Trophoblast cell (in vitro differentiated cells and primary cell): ENCODE results near the gene SRCIN1.
A peak's percentile ranks its signal among the peaks of the same experiment; 100 is the strongest.

Experiments used
- DNase-seq, 2 donors: peaks; one replicate each; pipeline ENCODE4 v3.0.0-alpha.2; 2016
- H2AFZ ChIP-seq: 2 replicates; pipeline ENCODE4 v1.6.1; 2013; ENCODE audit warnings: low read length, moderate library complexity, mild to moderate bottlenecking; ENCODE audit not compliant: insufficient read depth, poor library complexity
- H2AK5ac ChIP-seq: 2 replicates; pipeline ENCODE4 v1.6.1; 2013; ENCODE audit warnings: mild to moderate bottlenecking, low read length
- H2BK120ac ChIP-seq: 2 replicates; pipeline ENCODE4 v1.6.1; 2013; ENCODE audit warnings: low read length, mild to moderate bottlenecking, moderate library complexity; ENCODE audit not compliant: insufficient read depth, poor library complexity
- H2BK12ac ChIP-seq: 2 replicates; pipeline ENCODE4 v1.6.1; 2013; ENCODE audit warnings: mild to moderate bottlenecking, low read length, moderate library complexity
- H2BK5ac ChIP-seq: 2 replicates; pipeline ENCODE4 v1.6.1; 2013; ENCODE audit warnings: low read length, low read depth, moderate library complexity, mild to moderate bottlenecking; ENCODE audit not compliant: poor library complexity
- H3K14ac ChIP-seq: 2 replicates; pipeline ENCODE4 v1.6.1; 2013; ENCODE audit warnings: mild to moderate bottlenecking, low read length
- H3K18ac ChIP-seq: 2 replicates; pipeline ENCODE4 v1.6.1; 2013; ENCODE audit warnings: mild to moderate bottlenecking, low read length
- H3K23ac ChIP-seq: 2 replicates; pipeline ENCODE4 v1.6.1; 2013; ENCODE audit warnings: low read length
- H3K27ac ChIP-seq: 2 replicates; pipeline ENCODE4 v1.5.1; 2013; ENCODE audit warnings: low read depth, mild to moderate bottlenecking, inconsistent platforms, low read length, moderate library complexity
- H3K27me3 ChIP-seq: 2 replicates; pipeline ENCODE4 v1.6.1; 2013; ENCODE audit warnings: inconsistent platforms, mild to moderate bottlenecking, low read length, moderate library complexity; ENCODE audit not compliant: insufficient read depth
- H3K36me3 ChIP-seq, 2 experiments: 1 replicate in 1 of 2; 2 replicates in 1 of 2; pipeline ENCODE4 v1.6.1; 2013; ENCODE audit warnings: low read length in 2 of 2, mild to moderate bottlenecking in 2 of 2, moderate library complexity in 1 of 2; ENCODE audit not compliant: insufficient read depth in 2 of 2, control insufficient read depth in 1 of 2
- H3K4ac ChIP-seq: 2 replicates; pipeline ENCODE4 v1.6.1; 2013; ENCODE audit warnings: low read depth, mild to moderate bottlenecking, low read length, moderate library complexity
- H3K4me1 ChIP-seq, 2 experiments: 1 replicate in 1 of 2; 2 replicates in 1 of 2; pipeline ENCODE4 v1.6.1; 2013; ENCODE audit warnings: low read length in 2 of 2, mild to moderate bottlenecking in 2 of 2, moderate library complexity in 1 of 2; ENCODE audit not compliant: insufficient read depth in 2 of 2, control insufficient read depth in 1 of 2
- H3K4me2 ChIP-seq: 2 replicates; pipeline ENCODE4 v1.6.1; 2013; ENCODE audit warnings: inconsistent platforms, mild to moderate bottlenecking, low read length, moderate library complexity
- H3K4me3 ChIP-seq: 2 replicates; pipeline ENCODE4 v1.5.1; 2013; ENCODE audit warnings: mild to moderate bottlenecking, low read depth, low read length, inconsistent platforms
- H3K79me1 ChIP-seq: one replicate; pipeline ENCODE4 v1.6.1; 2013; ENCODE audit warnings: low read length
- H3K79me2 ChIP-seq: 2 replicates; pipeline ENCODE4 v1.6.1; 2013; ENCODE audit warnings: low read length, mild to moderate bottlenecking; ENCODE audit not compliant: control insufficient read depth, insufficient read depth, poor library complexity
- H3K9ac ChIP-seq: 2 replicates; pipeline ENCODE4 v1.6.1; 2013; ENCODE audit warnings: mild to moderate bottlenecking, low read length
- H3K9me3 ChIP-seq: 2 replicates; pipeline ENCODE4 v1.6.1; 2013; ENCODE audit warnings: low read depth, mild to moderate bottlenecking, control low read depth, inconsistent platforms, low read length; ENCODE audit not compliant: insufficient read depth
- H4K12ac ChIP-seq: 2 replicates; pipeline ENCODE4 v1.6.1; 2013; ENCODE audit warnings: low read depth, mild to moderate bottlenecking, low read length, moderate library complexity
- H4K8ac ChIP-seq: 2 replicates; pipeline ENCODE4 v1.6.1; 2013; ENCODE audit warnings: low read depth, mild to moderate bottlenecking, low read length, moderate library complexity
- H4K91ac ChIP-seq: one replicate; pipeline ENCODE4 v1.6.1; 2013; ENCODE audit warnings: low read depth, mild to moderate bottlenecking, low read length, moderate library complexity
- WGBS: extraction: QIAGEN DNeasy Blood & Tissue Kit; methylation state at CpG from one replicate; pipeline ENCODE4 v1.1.7; 2013; ENCODE audit warnings: missing lambda C conversion rate; ENCODE audit not compliant: insufficient read length, insufficient coverage; ENCODE audit errors: extremely low coverage; 5-methylcytosine and 5-hydroxymethylcytosine counted together

The SRCIN1 gene

DNA sequence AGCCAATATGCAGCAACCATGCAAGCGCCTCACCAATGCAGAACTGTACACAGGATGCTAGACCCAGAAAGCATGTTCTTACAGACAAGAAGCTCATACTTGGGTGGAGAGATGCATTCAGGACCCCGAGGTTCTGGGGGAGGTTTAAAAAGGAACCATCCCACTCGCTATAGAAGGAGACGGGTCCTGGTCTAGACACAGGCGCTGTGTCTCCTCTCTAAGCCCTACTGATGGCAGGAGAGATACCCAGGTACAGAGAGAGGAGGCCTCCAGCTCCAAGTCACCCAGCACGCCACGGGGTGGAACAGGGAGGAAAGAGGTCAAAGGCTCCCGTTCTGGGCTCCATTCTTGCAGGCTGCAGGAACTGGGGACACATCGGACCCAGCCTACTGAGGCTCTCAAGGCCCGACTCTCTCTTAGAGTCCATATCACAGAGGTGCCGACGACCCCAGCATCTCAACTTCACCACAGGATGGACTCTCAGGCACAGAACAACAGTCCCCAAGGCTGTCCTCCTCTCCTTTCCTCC is 28.0 kb downstream of the SRCIN1 start:
- H2BK12ac ChIP-seq = no peak overlapping the region
- H3K14ac ChIP-seq = no peak overlapping the region
- H3K79me2 ChIP-seq = no peaks in the 10 kb centered on the region
- H3K27ac ChIP-seq = no peak overlapping the region
- no peak overlapping the region for H3K23ac ChIP-seq
- DNase-seq = no peak
- H3K4me1 ChIP-seq = peaks cover 7 to 10% of the 10 kb centered on the region in 2 experiments
- H3K4me2 ChIP-seq = peak overlapping the region; percentile 10
- H2BK120ac ChIP-seq = no peak overlapping the region
- H2AFZ ChIP-seq = no peak overlapping the region
- H3K79me1 ChIP-seq = no peaks in the 10 kb centered on the region
- no peak overlapping the region for H2AK5ac ChIP-seq
- no peak overlapping the region for H4K91ac ChIP-seq
- H4K12ac ChIP-seq = no peak overlapping the region
- peaks cover 44% of the 10 kb centered on the region for H3K27me3 ChIP-seq
- no peak overlapping the region for H2BK5ac ChIP-seq
- no peak overlapping the region for H3K4me3 ChIP-seq
- H3K9ac ChIP-seq = no peak overlapping the region
- no CpG with 5 or more reads among the region's 12 CpGs for WGBS
- no peak overlapping the region for H3K4ac ChIP-seq
- no peak overlapping the region for H4K8ac ChIP-seq
- no peak overlapping the region for H3K18ac ChIP-seq
- peaks cover 3% of the 10 kb centered on the region for H3K9me3 ChIP-seq
- H3K36me3 ChIP-seq = no peaks in the 10 kb centered on the region

DNA sequence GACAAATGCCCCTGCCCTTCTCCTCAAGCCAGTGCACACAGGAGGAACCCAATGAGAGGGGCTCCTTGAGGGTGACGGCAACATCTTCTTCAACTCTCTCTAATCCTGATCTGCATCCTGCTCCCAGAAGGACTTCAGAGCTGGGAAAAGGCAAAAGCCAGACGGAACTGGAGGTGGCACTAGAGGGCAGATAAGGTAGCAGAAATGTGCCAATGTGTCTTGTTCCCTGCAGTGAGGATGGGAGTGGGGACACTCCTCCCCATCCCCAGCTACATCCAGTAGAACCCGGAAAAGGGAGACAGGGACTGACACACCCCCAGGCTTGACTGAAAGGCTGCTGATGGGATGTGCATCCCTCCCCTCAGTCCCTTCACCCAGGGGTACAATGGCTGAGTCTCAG is 28.5 kb downstream of the SRCIN1 start:
- no peaks in the 10 kb centered on the region for H3K36me3 ChIP-seq
- H3K27me3 ChIP-seq = peaks cover 47% of the 10 kb centered on the region

DNA sequence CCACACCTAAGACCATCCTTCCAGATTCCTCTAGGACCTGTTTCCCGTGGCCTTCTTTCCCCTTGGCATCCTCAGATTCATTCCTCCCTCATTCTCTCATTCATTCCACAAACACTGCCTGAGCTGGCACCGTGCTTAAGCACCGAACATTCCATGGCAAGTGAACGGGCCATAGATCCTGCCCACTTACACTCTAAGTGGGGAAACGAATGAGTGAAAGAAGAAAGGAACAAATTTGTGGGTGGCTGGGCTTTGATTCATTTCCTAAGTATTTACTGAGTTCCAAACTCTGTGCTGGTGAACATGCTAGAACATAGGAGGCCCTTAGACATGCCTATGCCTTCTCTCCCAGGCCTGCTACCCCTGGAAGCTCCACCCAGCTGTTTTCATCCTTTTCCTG is 30.0 kb downstream of the SRCIN1 start:
- Histone ChIP-seq H3K9me3 (peaks cover 3% of the 10 kb centered on the region), H2BK5ac (no peak overlapping the region), H2BK120ac (no peak overlapping the region), H2AFZ (no peak overlapping the region), H3K4me1 (peaks cover 7 to 10% of the 10 kb centered on the region in 2 experiments), H3K4me3 (no peak overlapping the region), H4K12ac (no peak overlapping the region), H2BK12ac (no peak overlapping the region), H4K91ac (no peak overlapping the region), H3K79me2 (no peaks in the 10 kb centered on the region), H3K27me3 (peaks cover 59% of the 10 kb centered on the region), H4K8ac (no peak overlapping the region), H3K9ac (no peak overlapping the region), H3K23ac (no peak overlapping the region), H2AK5ac (no peak overlapping the region), H3K4ac (no peak overlapping the region), H3K27ac (no peak overlapping the region), H3K14ac (no peak overlapping the region), H3K18ac (no peak overlapping the region), H3K36me3 (no peaks in the 10 kb centered on the region), H3K4me2 (no peak overlapping the region), H3K79me1 (no peaks in the 10 kb centered on the region)
- no CpG with 5 or more reads among the region's 5 CpGs for WGBS
- no peak for DNase-seq

More for the DNA sequence above, 28.5 kb downstream of the SRCIN1 start:
- H4K91ac ChIP-seq = no peak overlapping the region
- no peak overlapping the region for H2AK5ac ChIP-seq
- H3K79me2 ChIP-seq = no peaks in the 10 kb centered on the region
- DNase-seq = no peak
- no peaks in the 10 kb centered on the region for H3K79me1 ChIP-seq
- no peak overlapping the region for H4K12ac ChIP-seq
- no peak overlapping the region for H2BK12ac ChIP-seq
- peak overlapping the region; percentile 16 for H3K4me3 ChIP-seq
- H3K9me3 ChIP-seq = peaks cover 3% of the 10 kb centered on the region
- no peak overlapping the region for H3K4ac ChIP-seq
- peaks cover 7 to 10% of the 10 kb centered on the region in 2 experiments for H3K4me1 ChIP-seq
- no peak overlapping the region for H4K8ac ChIP-seq
- H3K4me2 ChIP-seq = no peak overlapping the region
- H3K14ac ChIP-seq = no peak overlapping the region
- H2BK5ac ChIP-seq = no peak overlapping the region
- H3K9ac ChIP-seq = no peak overlapping the region
- H3K18ac ChIP-seq = no peak overlapping the region
- no peak overlapping the region for H3K27ac ChIP-seq
- H3K23ac ChIP-seq = no peak overlapping the region
- H2BK120ac ChIP-seq = no peak overlapping the region
- no peak overlapping the region for H2AFZ ChIP-seq
- WGBS = no CpG with 5 or more reads among the region's 3 CpGs

DNA sequence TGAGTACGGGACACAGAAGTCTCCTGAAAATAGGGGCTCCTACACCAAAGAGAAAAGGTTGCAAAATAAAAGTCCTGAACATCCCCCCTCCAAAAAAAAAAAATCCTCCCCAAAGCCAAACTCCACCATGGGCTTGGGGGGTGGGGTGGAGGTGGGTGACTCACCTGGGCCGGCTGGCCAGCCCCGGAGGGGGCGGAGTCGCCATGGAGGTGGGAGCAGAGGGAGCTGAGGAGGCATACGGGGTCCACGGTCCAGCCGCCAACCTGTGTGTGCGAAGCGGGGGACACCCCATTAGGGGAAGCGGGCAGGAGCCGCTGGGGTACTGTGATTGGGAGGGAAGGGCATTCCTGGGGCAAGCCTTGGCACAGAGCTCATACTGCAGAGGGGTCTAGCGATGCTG is 31.0 kb downstream of the SRCIN1 start:
- H2BK5ac ChIP-seq = no peak overlapping the region
- H3K18ac ChIP-seq = no peak overlapping the region
- DNase-seq = no peak
- no peak overlapping the region for H3K23ac ChIP-seq
- no peak overlapping the region for H3K9ac ChIP-seq
- H2BK12ac ChIP-seq = no peak overlapping the region
- no peak overlapping the region for H2AFZ ChIP-seq
- H3K36me3 ChIP-seq = no peaks in the 10 kb centered on the region
- H3K14ac ChIP-seq = no peak overlapping the region
- no peaks in the 10 kb centered on the region for H3K79me2 ChIP-seq
- peaks cover 65% of the 10 kb centered on the region for H3K27me3 ChIP-seq
- no peak overlapping the region for H3K4me3 ChIP-seq
- no peak overlapping the region for H4K8ac ChIP-seq
- no peak overlapping the region for H2BK120ac ChIP-seq
- H4K91ac ChIP-seq = no peak overlapping the region
- H3K4me2 ChIP-seq = no peak overlapping the region
- H3K79me1 ChIP-seq = no peaks in the 10 kb centered on the region
- peaks cover 7 to 10% of the 10 kb centered on the region in 2 experiments for H3K4me1 ChIP-seq
- H2AK5ac ChIP-seq = no peak overlapping the region
- H3K27ac ChIP-seq = no peak overlapping the region
- H4K12ac ChIP-seq = no peak overlapping the region
- H3K4ac ChIP-seq = no peak overlapping the region
- H3K9me3 ChIP-seq = peaks cover 5% of the 10 kb centered on the region
- WGBS = no CpG with 5 or more reads among the region's 13 CpGs
